NOMO-1 treated with dmso at 0.1 percent for 144 hours (cell line): ENCODE measurements around the gene C11orf24.
"Not testable (repeated sequence)": the region's sequence is repeated elsewhere in the genome, so short reads cannot be mapped to it uniquely, and the experiment has no call there.

ENCODE experiments used
- DNase-seq: peaks from one replicate; lab custom pipeline; 2025; ENCODE audit not compliant: unreplicated experiment; lab: John Stamatoyannopoulos, UW

Gene C11orf24

GRCh38 chr11:68299517-68299879 lies 27.7 kb upstream of the C11orf24 start:
- DNase-seq: not testable (repeated sequence)

- no peak for DNase-seq
Observed at GRCh38 chr11:68298659-68299516, 27.1 kb upstream of the C11orf24 start.

- DNase-seq: peak; percentile 53
Observed at GRCh38 chr11:68297812-68298658, 26.3 kb upstream of the C11orf24 start.

DNA sequence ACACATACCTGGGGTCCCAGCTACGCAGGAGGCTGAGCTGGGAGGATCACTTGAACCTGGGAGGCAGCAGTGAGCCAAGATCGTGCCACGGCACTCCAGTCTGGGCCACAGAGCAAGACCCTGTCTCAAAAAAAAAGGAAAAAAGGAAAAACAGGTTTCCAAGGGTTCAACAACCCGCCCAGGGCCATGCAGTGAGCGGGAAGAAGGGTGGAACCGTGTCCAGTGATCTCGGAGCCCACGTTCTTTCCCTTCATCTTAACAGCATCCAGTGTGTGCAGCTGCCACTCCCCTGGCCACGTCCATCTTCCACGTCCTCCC lies 25.7 kb upstream of the C11orf24 start:
- no peak for DNase-seq

DNA sequence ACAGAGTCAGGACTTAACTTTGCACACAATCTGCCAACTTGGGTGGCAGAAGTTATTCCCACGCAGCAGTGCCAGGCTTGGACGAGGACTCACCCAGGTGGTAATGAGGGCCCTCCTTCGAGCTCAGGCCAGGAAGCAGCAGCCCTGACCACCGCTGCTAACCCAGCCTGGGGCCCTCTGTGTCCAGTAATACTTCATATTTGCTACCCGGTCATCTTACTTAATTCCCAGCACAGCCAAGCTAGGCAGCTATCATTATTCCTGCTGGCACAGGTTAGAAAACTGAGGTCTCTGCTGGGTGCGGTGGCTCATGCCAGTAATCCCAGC lies 25.2 kb upstream of the C11orf24 start:
- DNase-seq: no peak

- no peak for DNase-seq
Observed at GRCh38 chr11:68296344-68297051, 24.7 kb upstream of the C11orf24 start.

GRCh38 chr11:68295940-68296339 lies 24.2 kb upstream of the C11orf24 start:
- DNase-seq: no peak

DNA sequence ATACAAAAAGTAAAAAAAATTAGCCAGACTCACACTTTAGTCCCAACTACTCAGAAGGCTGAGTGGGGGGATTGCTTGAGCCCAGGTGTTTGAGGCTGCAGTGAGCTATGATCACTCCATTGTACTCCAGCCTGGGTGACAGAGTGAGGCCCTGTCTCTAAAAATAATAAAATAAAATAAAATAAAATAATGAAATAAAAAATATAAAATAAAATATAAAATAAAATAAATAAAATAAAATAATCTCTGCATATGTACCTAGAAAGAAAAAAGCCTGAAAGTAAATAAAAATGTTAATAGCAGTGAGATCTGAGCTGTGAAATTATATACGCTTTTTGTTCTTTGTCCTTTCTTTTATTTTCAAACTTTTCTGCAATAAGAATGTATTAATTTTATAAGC lies 23.5 kb upstream of the C11orf24 start:
- DNase-seq: no peak

DNA sequence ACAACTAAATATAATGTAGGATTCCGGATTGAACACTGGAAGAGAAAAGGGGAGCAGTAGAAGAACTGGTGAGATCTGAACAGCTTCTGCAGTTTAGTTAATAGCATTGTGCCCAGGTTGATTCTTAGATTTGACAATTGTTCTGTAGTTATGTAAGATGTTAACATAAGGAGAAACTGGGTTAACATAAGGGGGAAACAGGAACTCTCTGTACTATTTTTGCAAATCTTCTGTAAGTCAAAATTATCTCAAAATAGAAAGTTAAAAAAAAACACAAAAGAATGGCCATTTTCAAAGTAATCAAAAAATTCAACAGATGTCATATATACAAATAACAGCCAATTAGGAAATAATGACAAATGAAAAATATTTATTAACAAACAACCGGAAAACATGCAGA lies 21.9 kb upstream of the C11orf24 start:
- no peak for DNase-seq

DNA sequence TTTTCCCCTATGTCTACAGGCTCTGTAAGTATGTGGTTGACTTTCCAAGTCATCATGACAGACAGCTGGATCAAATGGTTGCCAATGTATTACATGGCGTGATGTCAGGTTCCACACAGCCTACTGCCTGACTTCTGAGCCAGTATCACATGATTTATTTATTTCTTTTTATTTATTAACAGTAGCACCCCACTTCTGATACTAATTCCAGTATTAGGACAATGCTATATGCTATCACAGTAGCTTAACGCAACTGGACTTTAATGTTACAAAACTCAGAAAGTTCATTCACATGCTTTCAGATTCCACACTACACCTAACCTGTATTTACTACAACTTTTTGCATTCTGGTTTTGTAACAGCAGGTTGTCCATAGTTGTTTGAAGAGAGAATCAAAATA lies 17.7 kb upstream of the C11orf24 start:
- DNase-seq: no peak

DNA sequence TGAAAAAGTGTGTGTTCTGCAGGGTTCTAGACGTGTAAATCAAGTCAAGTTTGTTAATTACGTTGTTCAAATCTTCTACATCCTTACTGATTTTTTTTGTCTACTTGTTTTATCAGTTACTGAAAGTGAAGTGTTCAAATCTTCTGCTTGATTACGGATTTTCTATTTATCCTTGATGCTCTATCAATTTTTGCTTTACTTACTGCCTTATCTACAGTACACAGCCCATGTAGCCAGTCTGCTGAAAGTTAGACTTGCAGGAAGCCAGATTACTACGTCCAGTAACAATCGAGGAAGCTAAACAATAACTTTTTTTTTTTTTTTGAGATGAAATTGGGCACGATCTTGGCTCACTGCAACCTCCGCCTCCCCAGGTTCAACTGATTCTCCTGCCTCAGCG lies 15.6 kb upstream of the C11orf24 start:
- no peak for DNase-seq

DNA sequence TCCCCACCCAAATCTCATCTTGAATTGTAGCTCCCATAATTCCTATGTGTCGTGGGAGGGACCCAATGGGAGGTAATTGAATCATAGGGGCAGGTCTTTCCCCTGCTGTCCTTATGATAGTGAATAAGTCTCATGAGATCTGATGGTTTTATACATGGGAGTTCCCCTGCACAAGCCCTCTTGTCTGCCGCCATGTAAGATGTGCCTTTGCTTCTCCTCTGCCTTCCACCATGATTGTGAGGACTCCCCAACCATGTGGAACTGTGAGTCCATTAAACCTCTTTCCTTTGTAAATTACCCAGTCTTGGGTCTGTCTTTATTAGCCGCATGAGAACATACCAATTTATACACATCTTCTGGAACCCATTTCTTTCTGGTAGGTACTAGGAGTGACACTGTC lies 12.8 kb upstream of the C11orf24 start:
- DNase-seq: not testable (repeated sequence)

DNA sequence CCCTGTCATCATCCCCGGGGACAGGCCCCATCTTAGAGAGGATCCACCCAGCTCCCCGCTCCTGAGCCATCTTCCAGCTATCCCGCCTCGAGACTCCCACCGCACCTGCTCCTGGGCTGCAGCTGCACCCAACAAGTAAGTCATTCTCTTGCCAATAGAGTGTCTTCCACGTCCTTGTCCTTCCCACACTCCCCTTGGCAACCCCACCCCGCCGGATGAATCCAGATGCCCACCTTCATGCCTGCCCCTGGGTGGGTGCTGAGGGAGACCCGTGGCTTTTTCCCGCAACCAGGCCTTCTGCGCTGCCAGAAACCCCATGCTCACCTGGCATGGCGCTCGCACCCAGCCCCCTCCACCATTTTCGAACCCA lies 11.1 kb upstream of the C11orf24 start:
- DNase-seq: no peak

DNA sequence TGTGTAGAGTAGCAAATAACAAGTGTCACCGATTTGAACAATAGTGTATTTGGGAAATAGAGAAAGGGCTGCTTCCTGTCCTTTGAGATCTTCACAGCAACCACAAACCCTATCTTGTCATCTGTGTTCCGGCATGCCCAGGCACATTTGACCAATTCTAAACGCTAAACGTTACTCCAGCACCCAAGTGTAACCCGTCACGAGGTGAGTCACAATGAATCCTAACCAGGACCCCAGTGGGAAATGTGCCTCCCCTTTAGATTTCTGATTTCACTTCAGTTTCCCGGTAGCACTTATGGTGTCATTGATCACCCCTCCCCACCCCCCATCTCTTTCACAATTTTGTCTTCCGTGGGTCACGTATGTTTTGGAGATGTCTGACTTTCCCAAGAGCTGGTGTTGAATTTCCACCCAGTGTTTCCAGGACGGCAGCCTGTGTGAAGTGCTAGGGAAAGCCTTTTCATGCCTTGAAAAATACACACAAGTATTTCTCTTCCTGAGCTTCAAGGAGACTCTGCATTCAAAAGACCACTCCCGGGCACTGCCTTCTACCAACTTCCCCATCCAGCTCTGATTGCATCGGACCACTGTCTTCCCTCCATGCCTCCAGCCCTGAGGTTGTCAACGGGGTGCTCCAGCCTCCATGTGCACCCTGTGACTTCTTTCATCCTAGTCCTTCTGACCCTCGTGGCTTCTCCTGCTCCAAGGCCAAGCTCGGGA lies 10.5 kb upstream of the C11orf24 start:
- peak; percentile 35 for DNase-seq

DNA sequence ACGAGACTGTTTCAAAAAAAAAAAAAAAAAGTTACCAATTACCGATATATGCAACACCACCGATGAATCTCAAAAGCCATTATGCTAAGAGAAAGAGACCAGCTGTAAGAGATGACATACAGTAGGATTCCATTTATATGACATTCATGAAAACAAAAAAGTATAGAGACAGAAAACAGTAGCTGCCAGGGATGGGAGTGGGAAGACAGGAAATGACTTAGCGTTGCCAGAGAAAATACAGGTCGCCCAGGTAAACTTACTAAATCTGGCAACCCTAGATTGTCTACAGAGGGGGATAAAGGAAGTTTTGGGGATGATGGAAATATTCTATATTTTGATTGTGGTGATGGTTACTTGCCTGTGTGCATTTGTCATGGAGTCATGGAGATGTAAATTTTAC lies 7.9 kb upstream of the C11orf24 start:
- no peak for DNase-seq

DNA sequence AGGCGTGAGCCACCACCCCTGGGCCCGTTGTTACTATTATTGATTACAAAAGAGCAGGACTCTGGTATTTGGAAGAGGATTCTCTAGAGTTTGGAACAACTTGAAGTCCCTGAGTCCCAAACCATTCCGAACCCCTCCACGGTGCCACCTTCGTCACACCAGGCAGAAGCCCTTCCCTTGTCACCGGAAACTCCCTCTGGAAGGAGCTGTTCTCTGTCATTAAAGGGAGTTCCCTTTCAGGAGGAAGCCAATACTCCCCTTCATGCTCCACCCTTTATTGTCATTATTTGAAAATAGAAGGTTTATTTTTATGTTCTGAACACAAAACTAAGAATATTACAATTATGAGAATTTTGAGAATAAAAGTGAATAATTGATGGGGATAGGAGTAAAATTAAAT lies 5.1 kb upstream of the C11orf24 start:
- no peak for DNase-seq

DNA sequence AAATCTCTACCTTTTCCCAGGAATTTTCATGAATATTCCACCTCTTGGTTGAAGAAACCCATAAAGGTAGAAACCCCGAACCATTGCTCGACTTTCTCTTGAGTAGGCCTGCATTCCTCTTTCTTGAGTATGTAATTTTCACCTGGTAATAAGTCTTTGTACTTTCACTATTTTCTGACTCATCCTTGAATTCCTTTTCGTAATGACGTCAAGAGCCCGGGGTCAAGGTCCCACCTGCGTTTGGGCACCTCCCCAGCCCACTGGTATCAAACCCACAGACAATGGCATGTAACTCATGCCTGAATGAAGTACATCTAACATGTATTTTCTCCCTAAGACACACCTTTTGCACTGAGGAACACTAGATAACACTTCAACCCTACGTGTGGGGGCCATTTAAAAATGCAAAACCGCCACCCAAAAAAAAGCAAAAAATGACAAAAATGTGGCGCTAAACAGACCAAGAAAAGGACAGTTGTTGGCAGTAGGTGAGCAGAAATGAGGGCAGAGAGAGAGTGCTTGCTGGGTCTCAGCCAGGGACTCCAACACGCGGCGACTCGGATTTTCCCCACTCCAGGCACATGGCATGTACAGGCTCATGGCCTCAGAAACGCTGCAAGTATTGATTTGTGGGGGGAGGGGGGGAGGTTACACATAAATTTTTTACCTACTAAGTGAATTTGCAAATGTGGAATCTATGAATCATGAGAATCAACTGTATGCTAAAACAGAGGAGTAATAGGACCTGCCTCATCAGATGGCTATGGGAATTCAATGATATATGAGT lies 4.1 kb upstream of the C11orf24 start:
- no peak for DNase-seq

DNA sequence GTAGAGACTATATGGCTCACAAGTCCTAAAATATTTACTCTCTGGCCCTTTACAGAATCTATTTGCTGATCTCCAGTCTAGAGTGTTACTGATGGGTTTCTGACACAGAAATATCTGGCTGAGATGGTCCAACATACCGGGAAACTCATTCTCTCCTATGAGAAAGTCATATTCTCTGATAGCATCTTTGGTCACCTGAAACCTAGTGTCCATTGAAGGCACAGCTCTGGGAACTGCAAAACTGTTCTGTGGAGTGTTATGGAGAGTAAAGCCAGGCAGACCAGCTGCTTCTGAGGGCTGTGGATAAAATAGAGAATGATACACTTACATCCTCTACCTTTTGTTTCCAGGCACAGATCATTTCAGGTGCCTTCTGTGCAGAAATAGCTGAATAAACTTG lies 2.5 kb upstream of the C11orf24 start:
- no peak for DNase-seq

DNA sequence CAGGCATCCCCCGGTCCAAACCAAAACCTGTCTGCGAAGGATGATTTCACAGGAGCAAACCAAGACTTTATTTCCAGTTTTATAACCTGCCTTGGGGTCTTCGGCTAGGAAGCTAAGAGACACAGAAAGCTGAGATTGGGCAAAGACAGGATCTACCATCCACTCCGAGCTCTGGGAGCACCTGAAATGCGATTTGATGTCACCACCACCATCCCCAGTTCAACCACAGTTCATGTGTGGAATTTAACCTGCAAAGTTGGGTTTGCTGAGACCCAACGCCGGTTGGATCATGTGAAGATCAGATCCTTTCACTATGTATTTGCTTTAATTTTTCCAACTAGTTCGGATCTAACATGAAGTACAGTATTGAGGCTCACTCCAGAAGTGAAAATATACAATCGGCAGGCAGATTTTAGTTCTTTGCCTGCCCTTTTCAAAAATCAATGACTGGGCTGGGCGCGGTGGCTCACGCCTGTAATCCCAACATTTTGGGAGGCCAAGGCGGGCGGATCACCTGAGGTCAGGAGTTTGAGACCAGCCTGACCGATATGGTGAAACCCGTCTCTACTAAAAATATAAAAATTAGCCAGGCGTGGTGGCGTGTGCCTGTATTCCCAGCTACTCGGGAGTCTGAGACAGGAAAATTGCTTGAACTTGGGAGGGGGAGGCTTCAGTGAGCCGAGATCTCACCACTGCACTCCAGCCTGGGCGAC lies 1.4 kb upstream of the C11orf24 start:
- DNase-seq: no peak
